ENCODE data around the gene SYT13. TPM values are rescaled to one million over a fixed set of nuclear protein-coding genes. Genes with fewer than 3 reads are reported as not detected.

The SYT13 gene
- total and polyA plus RNA-seq, 2 of the 4 experiments (the other 2 are of a cell fraction), result not detected

GRCh38 chr11:45300715-45301114, 14.6 kb upstream of the SYT13 start:
- in situ Hi-C loops (cut with MboI; ENCODE audit: low sequenced_read_pairs), result no loop called here
- Histone ChIP-seq H2BK20ac (ENCODE audit: low read depth, low read length) (no peak overlapping the region), H3K27me3 (ENCODE audit: control insufficient read depth, insufficient read depth, low read length) (peaks cover 23% of the 10 kb centered on the region), H3K9ac (ENCODE audit: low read depth, low read length) (no peak overlapping the region), H2BK15ac (ENCODE audit: low read depth, low read length) (no peak overlapping the region), H4K8ac (ENCODE audit: low read depth in 2 of 2, low read length in 2 of 2) (no peak overlapping the region), H4K5ac (ENCODE audit: low read depth, low read length) (no peak overlapping the region), H3K56ac (ENCODE audit: extremely low read depth, insufficient read depth, low read length) (no peak overlapping the region), H3K4ac (ENCODE audit: low read depth, low read length) (no peak overlapping the region), H3K36me3 (ENCODE audit: control insufficient read depth, insufficient read depth, low read length) (no peaks in the 10 kb centered on the region), H3K4me1 (ENCODE audit: control insufficient read depth, insufficient read depth, low read length) (no peaks in the 10 kb centered on the region), H3K9me3 (ENCODE audit: control insufficient read depth, insufficient read depth, low read length) (no peaks in the 10 kb centered on the region), H3K4me2 (ENCODE audit: low read depth, low read length) (no peak overlapping the region), H2AFZ (replicated peaks; ENCODE audit: low read length, poor library complexity) (no peak overlapping the region), H4K20me1 (ENCODE audit: insufficient read depth, low read length) (no peaks in the 10 kb centered on the region), H3K18ac (ENCODE audit: low read depth, low read length) (no peak overlapping the region), H3K4me3 (ENCODE audit: insufficient read depth, low read depth, low read length) (no peak overlapping the region), H2BK120ac (ENCODE audit: low read depth, low read length) (no peak overlapping the region), H3K79me1 (ENCODE audit: low read depth in 1 of 2, low read length in 2 of 2) (no peaks in the 10 kb centered on the region), H4K91ac (ENCODE audit: insufficient read depth, low read depth, low read length) (no peak overlapping the region), H2BK5ac (ENCODE audit: low read depth, low read length, poor library complexity, severe bottlenecking) (no peak overlapping the region), H3K27ac (ENCODE audit: insufficient read depth, low read length) (no peak overlapping the region), H3K9me1 (ENCODE audit: insufficient read depth, low read length) (no peaks in the 10 kb centered on the region), H3K23ac (ENCODE audit: low read depth, low read length) (no peak overlapping the region), H2AK5ac (ENCODE audit: low read depth, low read length) (no peak overlapping the region), H3K14ac (replicated peaks; ENCODE audit: low read depth, low read length) (no peak overlapping the region), H2AK9ac (replicated peaks; ENCODE audit: low read depth, low read length, poor library complexity) (no peak overlapping the region)
- intact Hi-C loops (cut with micrococcal nuclease), result no loop called here
- WGBS, 2 experiments (ENCODE audit: extremely low coverage in 2 of 2, insufficient read length in 1 of 2), result no CpG with 5 or more reads among the region's 3 CpGs
- no TSS peak for BruUV-seq (replicated peaks)
- dilution Hi-C loops (cut with HindIII; ENCODE audit: low sequenced_read_pairs, unreplicated experiment), result no loop called here
- ATAC-seq (ENCODE audit: low read depth) (no peak), DNase-seq (no peak)
- ChIA-PET POLR2A (ENCODE audit: unreplicated experiment) (no interaction called here), CTCF (no interaction called here)
- no peak for TF ChIP-seq USF2 (IDR thresholded peaks at IDR 0.05; ENCODE audit: low read depth, low read length)
- TF ChIP-seq, protein P1, sequence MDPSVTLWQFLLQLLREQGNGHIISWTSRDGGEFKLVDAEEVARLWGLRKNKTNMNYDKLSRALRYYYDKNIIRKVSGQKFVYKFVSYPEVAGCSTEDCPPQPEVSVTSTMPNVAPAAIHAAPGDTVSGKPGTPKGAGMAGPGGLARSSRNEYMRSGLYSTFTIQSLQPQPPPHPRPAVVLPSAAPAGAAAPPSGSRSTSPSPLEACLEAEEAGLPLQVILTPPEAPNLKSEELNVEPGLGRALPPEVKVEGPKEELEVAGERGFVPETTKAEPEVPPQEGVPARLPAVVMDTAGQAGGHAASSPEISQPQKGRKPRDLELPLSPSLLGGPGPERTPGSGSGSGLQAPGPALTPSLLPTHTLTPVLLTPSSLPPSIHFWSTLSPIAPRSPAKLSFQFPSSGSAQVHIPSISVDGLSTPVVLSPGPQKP (IDR thresholded peaks at IDR 0.05; ENCODE audit: borderline replicate concordance, low read depth, low read length), result no peak
- TF ChIP-seq SMC3 (IDR thresholded peaks at IDR 0.05; ENCODE audit: low read depth, low read length), result no peak
- TF ChIP-seq NFE2L2 (IDR thresholded peaks at IDR 0.05; ENCODE audit: low read depth, low read length), result no peak
- no peak for TF ChIP-seq FOS (IDR thresholded peaks at IDR 0.05; ENCODE audit: low read depth, low read length)
- no peak for TF ChIP-seq MAZ (IDR thresholded peaks at IDR 0.05; ENCODE audit: borderline replicate concordance, low read depth, low read length)
- TF ChIP-seq RAD21 (IDR thresholded peaks at IDR 0.05; ENCODE audit: low read length), result no peak
- no peak for TF ChIP-seq POLR2A (IDR thresholded peaks at IDR 0.05; ENCODE audit: low read depth, low read length)
- no peak for TF ChIP-seq RCOR1 (IDR thresholded peaks at IDR 0.05; ENCODE audit: insufficient replicate concordance, low read length)
- no peak for TF ChIP-seq CHD1 (IDR thresholded peaks at IDR 0.05; ENCODE audit: low read depth, low read length)
- TF ChIP-seq RFX5 (IDR thresholded peaks at IDR 0.05; ENCODE audit: low read depth, low read length), result no peak
- no peak for TF ChIP-seq MXI1 (IDR thresholded peaks at IDR 0.05; ENCODE audit: borderline replicate concordance, low read depth, low read length)
